BJ (cell line): ENCODE results near the gene ST6GAL1. TPM values are rescaled to one million over a fixed set of nuclear protein-coding genes. Genes with fewer than 3 reads are reported as not detected.

Experiments
- CTCF ChIA-PET: fragments of 350-600 bp; formaldehyde crosslinking; extraction: SDS; loops from one replicate; lab custom pipeline; 2021; ENCODE audit warnings: antibody characterized with exemption, inconsistent platforms; lab: Yijun Ruan, JAX
- POLR2A ChIA-PET: fragments of 300-600 bp; sonication (Branson Sonifier 250); formaldehyde crosslinking; extraction: SDS; loops from one replicate; lab custom pipeline; 2021; ENCODE audit warnings: antibody characterized with exemption; lab: Charles Lee
- DNase-seq: peaks from one replicate; pipeline ENCODE4 v3.0.0-alpha.2; 2011; ENCODE audit warnings: low read depth
- H3K27me3 ChIP-seq: 2 replicates; pipeline ENCODE4 v1.6.0; 2011; ENCODE audit warnings: low read length; ENCODE audit not compliant: control insufficient read depth, insufficient read depth
- H3K36me3 ChIP-seq: 2 replicates; pipeline ENCODE4 v1.5.1; 2011; ENCODE audit warnings: low read length; ENCODE audit not compliant: control insufficient read depth, insufficient read depth
- H3K4me3 ChIP-seq: 2 replicates; pipeline ENCODE4 v1.5.1; 2011; ENCODE audit warnings: low read depth, mild to moderate bottlenecking, control low read depth, low read length
- polyA plus RNA-seq: library from polyadenylated mRNA; depleted of rRNA; stranded (reverse); fragments of >200 nt; gene quantifications from 2 replicates; pipeline ENCODE4 v1.2.3, GENCODE V29; 2011
- TF ChIP-seq, protein P1 (sequence below): IDR thresholded peaks from 2 replicates; pipeline ENCODE4 v1.5.1; 2011; ENCODE audit warnings: low read depth, mild to moderate bottlenecking, control low read depth, inconsistent platforms, low read length, moderate library complexity; ENCODE audit not compliant: insufficient read depth

The ST6GAL1 gene
- polyA plus RNA-seq, 1 experiment: 1.5 TPM

DNA sequence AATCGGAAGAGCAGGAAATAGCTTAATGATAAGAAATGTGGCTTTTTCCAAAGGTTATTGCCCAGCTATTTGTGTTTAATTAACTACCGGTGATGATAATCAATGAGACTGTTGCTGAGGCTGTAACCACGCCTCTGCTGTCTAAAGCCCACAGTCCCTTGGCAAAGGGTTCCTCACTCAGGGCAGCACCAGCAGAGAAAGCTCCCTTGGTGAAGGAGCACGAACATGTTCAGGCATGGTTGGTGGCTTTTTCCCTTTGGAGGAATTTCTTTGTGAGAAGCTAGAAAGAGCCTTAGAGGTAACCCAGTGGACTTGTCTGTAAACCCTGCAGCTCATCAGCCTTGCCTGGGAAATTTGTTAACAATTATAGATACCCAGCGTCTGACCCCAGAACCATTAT is 7.5 kb upstream of the ST6GAL1 start:
- no peak for DNase-seq
- ChIA-PET POLR2A (no interaction called here), CTCF (no interaction called here)
- TF ChIP-seq, protein P1, sequence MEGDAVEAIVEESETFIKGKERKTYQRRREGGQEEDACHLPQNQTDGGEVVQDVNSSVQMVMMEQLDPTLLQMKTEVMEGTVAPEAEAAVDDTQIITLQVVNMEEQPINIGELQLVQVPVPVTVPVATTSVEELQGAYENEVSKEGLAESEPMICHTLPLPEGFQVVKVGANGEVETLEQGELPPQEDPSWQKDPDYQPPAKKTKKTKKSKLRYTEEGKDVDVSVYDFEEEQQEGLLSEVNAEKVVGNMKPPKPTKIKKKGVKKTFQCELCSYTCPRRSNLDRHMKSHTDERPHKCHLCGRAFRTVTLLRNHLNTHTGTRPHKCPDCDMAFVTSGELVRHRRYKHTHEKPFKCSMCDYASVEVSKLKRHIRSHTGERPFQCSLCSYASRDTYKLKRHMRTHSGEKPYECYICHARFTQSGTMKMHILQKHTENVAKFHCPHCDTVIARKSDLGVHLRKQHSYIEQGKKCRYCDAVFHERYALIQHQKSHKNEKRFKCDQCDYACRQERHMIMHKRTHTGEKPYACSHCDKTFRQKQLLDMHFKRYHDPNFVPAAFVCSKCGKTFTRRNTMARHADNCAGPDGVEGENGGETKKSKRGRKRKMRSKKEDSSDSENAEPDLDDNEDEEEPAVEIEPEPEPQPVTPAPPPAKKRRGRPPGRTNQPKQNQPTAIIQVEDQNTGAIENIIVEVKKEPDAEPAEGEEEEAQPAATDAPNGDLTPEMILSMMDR: no peak
- H3K27me3 ChIP-seq: no peaks in the 10 kb centered on the region; the same call in 1 of the 2 replicates
- H3K36me3 ChIP-seq: no peaks in the 10 kb centered on the region
- no peak overlapping the region for H3K4me3 ChIP-seq

- ChIA-PET POLR2A (no interaction called here), CTCF (no interaction called here)
- Histone ChIP-seq H3K4me3 (no peak overlapping the region), H3K27me3 (no peaks in the 10 kb centered on the region), H3K36me3 (no peaks in the 10 kb centered on the region)
- TF ChIP-seq, protein P1: no peak
- no peak for DNase-seq
Measured at GRCh38 chr3:186923241-186923640, 7.1 kb upstream of the ST6GAL1 start.

- H3K27me3 ChIP-seq: no peaks in the 10 kb centered on the region; the same call in 1 of the 2 replicates
- ChIA-PET CTCF (interaction anchor here (0.5 kb wide), 1 partner anchor 15 kb away, joined by 3 read pairs; no protein-coding TSS in a partner anchor), POLR2A (no interaction called here)
- DNase-seq: no peak
- H3K4me3 ChIP-seq: no peak overlapping the region
- TF ChIP-seq, protein P1: no peak
- no peaks in the 10 kb centered on the region for H3K36me3 ChIP-seq
Measured at GRCh38 chr3:186925826-186926225, 4.5 kb upstream of the ST6GAL1 start.

DNA sequence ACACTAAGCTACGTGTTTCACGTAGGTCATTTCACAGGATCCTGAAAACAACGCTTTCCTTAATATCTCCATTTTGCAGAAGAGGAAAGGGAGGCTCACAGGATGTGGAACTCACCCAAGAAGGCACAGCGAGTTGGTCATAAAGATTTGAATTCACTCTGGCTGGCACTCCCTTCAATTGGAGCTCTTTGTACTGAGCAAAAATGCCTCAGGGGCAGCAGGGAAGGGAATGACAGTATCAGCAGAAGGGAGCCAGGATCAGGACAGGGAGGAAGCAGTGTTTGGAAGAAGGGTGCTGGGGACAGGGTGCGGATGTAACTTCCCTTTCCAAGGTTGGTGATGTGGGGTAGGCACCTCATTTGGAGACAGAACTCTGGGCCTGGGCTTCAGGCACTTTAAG is 1.1 kb upstream of the ST6GAL1 start:
- CTCF ChIA-PET: no interaction called here
- no peak for DNase-seq

GRCh38 chr3:186929685-186930084 is 641 bp upstream of the ST6GAL1 start:
- no peak overlapping the region for H3K4me3 ChIP-seq
- TF ChIP-seq, protein P1: no peak
- H3K27me3 ChIP-seq: peaks cover 1% of the 10 kb centered on the region
- no peaks in the 10 kb centered on the region for H3K36me3 ChIP-seq
- DNase-seq: no peak
- CTCF ChIA-PET: no interaction called here
- POLR2A ChIA-PET: no interaction called here

More for the DNA sequence above, 1.1 kb upstream of the ST6GAL1 start:
- POLR2A ChIA-PET: no interaction called here
- Histone ChIP-seq H3K36me3 (no peaks in the 10 kb centered on the region), H3K27me3 (peaks cover 1% of the 10 kb centered on the region), H3K4me3 (no peak overlapping the region)
- TF ChIP-seq, protein P1: no peak
